HepG2 (cell line): Measurements from ENCODE around the gene USE1. TPM values are rescaled to one million over a fixed set of nuclear protein-coding genes. Genes with fewer than 3 reads are reported as not detected.
A peak's percentile ranks its signal among the peaks of the same experiment; 100 is the strongest.

Source experiments
- CAMTA2 ChIP-seq: sonication (generic); formaldehyde crosslinking; IDR thresholded peaks from 2 replicates; pipeline ENCODE4 v1.4.0; 2020; ENCODE audit warnings: mild to moderate bottlenecking, missing genetic modification reagents, borderline replicate concordance
- FOXK1 ChIP-seq: sonication (generic); formaldehyde crosslinking; IDR thresholded peaks from 2 replicates; pipeline ENCODE4 v1.4.0; 2020; ENCODE audit warnings: low read depth, missing genetic modification reagents, borderline replicate concordance
- HDAC1 ChIP-seq: sonication (generic); formaldehyde crosslinking; IDR thresholded peaks from 2 replicates; pipeline ENCODE4 v1.5.1; 2020; ENCODE audit warnings: mild to moderate bottlenecking, missing genetic modification reagents
- HMGXB4 ChIP-seq, 2 experiments: sonication (generic) in 1 of 2; formaldehyde crosslinking in 1 of 2; IDR thresholded peaks; 2 replicates each; pipeline versions ENCODE4 v1.4.0 to v1.6.1; 2018 to 2020; ENCODE audit warnings: missing genetic modification reagents in 2 of 2, borderline replicate concordance in 1 of 2, low read depth in 1 of 2, mild to moderate bottlenecking in 1 of 2, missing biosample characterization in 1 of 2
- HNRNPK ChIP-seq: fragments of 200-400 bp; formaldehyde crosslinking; IDR thresholded peaks from 2 replicates; pipeline ENCODE4 v1.6.1; 2018; ENCODE audit warnings: low read length, low read depth, moderate library complexity, mild to moderate bottlenecking; ENCODE audit not compliant: poor library complexity, severe bottlenecking
- HOXA5 ChIP-seq: sonication (generic); formaldehyde crosslinking; IDR thresholded peaks from 2 replicates; pipeline ENCODE4 v1.4.0; 2020; ENCODE audit warnings: missing genetic modification reagents
- IRF2 ChIP-seq: IDR thresholded peaks from 2 replicates; pipeline ENCODE4 v1.6.1; 2018; ENCODE audit warnings: missing genetic modification reagents, missing compliant biosample characterization
- KDM1A ChIP-seq: IDR thresholded peaks from 2 replicates; pipeline ENCODE4 v1.6.1; 2016; ENCODE audit warnings: missing compliant biosample characterization
- LRRFIP1 ChIP-seq: sonication (generic); formaldehyde crosslinking; conservative IDR thresholded peaks from 2 replicates; pipeline ENCODE4 v1.4.0; 2020; ENCODE audit warnings: missing genetic modification reagents
- MED1 ChIP-seq: sonication (generic); formaldehyde crosslinking; IDR thresholded peaks from 2 replicates; pipeline ENCODE4 v1.4.0; 2020; ENCODE audit warnings: missing genetic modification reagents
- MEIS2 ChIP-seq: sonication (generic); formaldehyde crosslinking; IDR thresholded peaks from 2 replicates; pipeline ENCODE4 v1.9.0; 2021; ENCODE audit warnings: mild to moderate bottlenecking, missing genetic modification reagents
- MLX ChIP-seq: IDR thresholded peaks from 2 replicates; pipeline ENCODE4 v1.6.1; 2016
- MYPOP ChIP-seq: sonication (generic); formaldehyde crosslinking; IDR thresholded peaks from 2 replicates; pipeline ENCODE4 v1.8.1; 2023; ENCODE audit warnings: mild to moderate bottlenecking, moderate library complexity, missing genetic modification reagents
- PCBP2 ChIP-seq: fragments of 200-400 bp; formaldehyde crosslinking; optimal IDR thresholded peaks from 2 replicates; pipeline ENCODE3; 2018; ENCODE audit warnings: low read length, low read depth; ENCODE audit not compliant: poor library complexity, severe bottlenecking
- PPARG ChIP-seq: conservative IDR thresholded peaks from 2 replicates; pipeline ENCODE4 v1.6.1; 2016; ENCODE audit warnings: missing biosample characterization, missing genetic modification reagents
- PRMT3 ChIP-seq: sonication (generic); formaldehyde crosslinking; IDR thresholded peaks from 2 replicates; pipeline ENCODE4 v1.8.1; 2022; ENCODE audit warnings: low read depth, mild to moderate bottlenecking, moderate library complexity, missing genetic modification reagents, borderline replicate concordance
- RARA ChIP-seq: IDR thresholded peaks from 2 replicates; pipeline ENCODE4 v1.6.1; 2016; ENCODE audit warnings: missing genetic modification reagents, missing compliant biosample characterization
- RBM22 ChIP-seq: fragments of 200-400 bp; formaldehyde crosslinking; optimal IDR thresholded peaks from 2 replicates; pipeline ENCODE3; 2017; ENCODE audit warnings: mild to moderate bottlenecking, low read length, moderate library complexity
- SKI ChIP-seq: fragments of 450-650 bp; IDR thresholded peaks from one replicate; pipeline ENCODE4 v1.6.1; 2018; ENCODE audit warnings: mild to moderate bottlenecking; ENCODE audit not compliant: partially characterized antibody
- SRSF1 ChIP-seq: fragments of 200-400 bp; formaldehyde crosslinking; optimal IDR thresholded peaks from 2 replicates; pipeline ENCODE3; 2017; ENCODE audit warnings: mild to moderate bottlenecking, low read depth, low read length, moderate library complexity
- YY1 ChIP-seq: IDR thresholded peaks from 2 replicates; pipeline ENCODE4 v1.6.1; 2011; ENCODE audit warnings: low read length, low read depth, moderate library complexity, mild to moderate bottlenecking; ENCODE audit not compliant: insufficient read depth, insufficient replicate concordance
- ZNF530 ChIP-seq: sonication (generic); formaldehyde crosslinking; IDR thresholded peaks from 2 replicates; pipeline ENCODE4 v1.5.0; 2020; ENCODE audit warnings: low read depth, mild to moderate bottlenecking, missing genetic modification reagents
- ZNF558 ChIP-seq: sonication (generic); formaldehyde crosslinking; IDR thresholded peaks from 2 replicates; pipeline ENCODE4 v1.9.0; 2022; ENCODE audit warnings: mild to moderate bottlenecking, missing genetic modification reagents, borderline replicate concordance
- ZNF775 ChIP-seq: sonication (generic); formaldehyde crosslinking; IDR thresholded peaks from 2 replicates; pipeline ENCODE4 v1.4.0; 2020; ENCODE audit warnings: missing genetic modification reagents, mild to moderate bottlenecking, moderate library complexity, borderline replicate concordance
- polyA plus RNA-seq, 8 experiments: library from polyadenylated mRNA; depleted of rRNA in 3 of 8; stranded (reverse) in 7 of 8; unstranded in 1 of 8; fragments of >200 nt; fragmentation: Illumina TruSeq in 4 of 8; extraction: Trizol in 4 of 8; gene quantifications; 2 replicates each; pipeline versions ENCODE4 v1.2.1 to v1.2.3, GENCODE V29; 2011 to 2016; ENCODE audit warnings: low read depth in 4 of 8, missing spikeins in 1 of 8, mixed read lengths in 1 of 8; ENCODE audit not compliant: insufficient read depth in 1 of 8
- total RNA-seq, 5 experiments: library from RNA; depleted of rRNA; stranded (reverse); fragments of >200 nt; fragmentation: Illumina TruSeq; extraction: Trizol; gene quantifications; 2 replicates each; pipeline ENCODE4 v1.2.3, GENCODE V29; 2016; ENCODE audit warnings: low read depth in 1 of 5

USE1 gene
- total and polyA plus RNA-seq, 2 of the 13 experiments (the other 11 are each of a cell fraction or from before 2014, with no cell fraction given), result 9.9 to 17.6 TPM

- TF ChIP-seq ZNF775 (CRISPR knock-in tag) (no peak), KDM1A (CRISPR knock-in tag) (peak; percentile 99), CAMTA2 (no peak), IRF2 (CRISPR knock-in tag) (no peak), PRMT3 (no peak), HDAC1 (CRISPR knock-in tag) (peak; percentile 18), FOXK1 (no peak; the same call in 1 of the 2 replicates), ZNF558 (no peak), HOXA5 (CRISPR knock-in tag) (peak; percentile 22; the same call in 1 of the 2 replicates), YY1 (no peak), ZNF530 (CRISPR knock-in tag) (no peak), MLX (no peak), MYPOP (no peak), SKI (no peak), PCBP2 (no peak), PPARG (peak; percentile 88), MED1 (CRISPR knock-in tag) (peak; percentile 49; the same call in 1 of the 2 replicates), HNRNPK (no peak), LRRFIP1 (CRISPR knock-in tag) (no peak), HMGXB4 (CRISPR knock-in tag; IDR thresholded peaks at IDR 0.05; ENCODE audit: borderline replicate concordance in 1 of 2, low read depth in 1 of 2) (no peak), MEIS2 (CRISPR knock-in tag) (no peak), RARA (CRISPR knock-in tag) (peak; percentile 38; the same call in 1 of the 2 replicates), RBM22 (no peak), SRSF1 (peak; percentile 80)
These were observed 31.7 kb downstream of the USE1 start (continued) for GRCh38 chr19:17246681-17247425.
